ENCODE measurements around the gene GLCE. TPM values are rescaled to one million over a fixed set of nuclear protein-coding genes. Genes with fewer than 3 reads are reported as not detected.

The GLCE gene
- total RNA-seq, result 1 to 10 TPM; 2.5 to 5.2 (median 3.4) TPM
- polyA plus RNA-seq, result 1 to 10 TPM; 4.2 to 6.0 (median 4.4) TPM
- long read RNA-seq, donor 1, full-length matches to known transcripts, result 1 of 2 reads
- long read RNA-seq, donor 1, partial matches to known transcripts, result 0 of 2 reads
- long read RNA-seq, donor 1, other reads (novel, unspliced or antisense), result 1 of 2 reads
- long read RNA-seq, donor 2, full-length matches to known transcripts, result 1 of 8 reads
- long read RNA-seq, donor 2, partial matches to known transcripts, result 0 of 8 reads
- long read RNA-seq, donor 2, other reads (novel, unspliced or antisense), result 7 of 8 reads

DNA sequence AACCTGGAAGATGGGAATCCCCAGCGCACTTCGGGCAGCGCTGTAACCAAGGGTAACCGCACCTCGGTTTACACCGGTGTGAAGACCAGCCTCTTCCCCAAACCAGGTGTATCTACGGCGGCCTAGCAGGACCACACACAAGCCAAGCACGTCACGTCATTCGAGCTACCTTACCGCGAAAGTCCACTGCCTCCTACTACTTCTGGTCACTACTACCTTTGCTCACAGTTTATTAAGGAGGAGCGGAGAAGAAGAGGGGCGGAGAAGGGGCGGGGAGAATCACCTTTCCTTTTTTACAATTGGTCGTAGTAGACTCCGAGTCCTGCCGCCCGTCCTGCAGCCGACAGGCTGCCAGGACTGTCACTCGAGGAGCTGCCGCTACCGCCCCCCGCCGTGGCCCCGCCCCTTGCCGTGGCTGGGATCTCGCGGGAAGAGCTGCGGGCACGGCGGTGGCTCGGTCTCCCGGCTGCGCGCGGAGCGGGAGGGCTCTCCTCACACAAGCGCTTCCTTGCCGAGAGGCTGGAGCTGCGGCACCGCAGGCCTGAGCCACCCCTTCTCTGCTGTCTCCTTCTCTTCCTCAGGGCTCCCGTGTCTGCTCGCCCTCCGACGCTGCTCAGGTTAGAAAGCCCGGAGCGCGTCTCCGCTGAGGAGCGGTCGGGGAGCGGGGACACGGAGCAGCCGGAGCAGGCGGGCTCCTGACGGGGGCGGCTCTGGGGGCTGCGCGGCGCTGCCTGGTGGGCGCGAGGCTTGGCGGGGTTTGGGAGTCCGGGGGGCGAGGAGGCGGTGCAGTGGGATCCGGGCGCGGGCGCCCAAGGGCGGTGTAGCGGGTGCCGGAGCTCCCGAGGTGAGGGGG, at the start of gene GLCE:
Gene GLCE (plus strand): TSS at position 495 of the 853 bp plus-strand sequence. CDS start 95,172 bp downstream, outside the sequence.
- no peaks in the 10 kb centered on the region for H3K9me3 ChIP-seq
- 0 to 1% (median 1%) methylated on average over 70 to 76 of the region's 76 CpGs for WGBS, 3 donors

DNA sequence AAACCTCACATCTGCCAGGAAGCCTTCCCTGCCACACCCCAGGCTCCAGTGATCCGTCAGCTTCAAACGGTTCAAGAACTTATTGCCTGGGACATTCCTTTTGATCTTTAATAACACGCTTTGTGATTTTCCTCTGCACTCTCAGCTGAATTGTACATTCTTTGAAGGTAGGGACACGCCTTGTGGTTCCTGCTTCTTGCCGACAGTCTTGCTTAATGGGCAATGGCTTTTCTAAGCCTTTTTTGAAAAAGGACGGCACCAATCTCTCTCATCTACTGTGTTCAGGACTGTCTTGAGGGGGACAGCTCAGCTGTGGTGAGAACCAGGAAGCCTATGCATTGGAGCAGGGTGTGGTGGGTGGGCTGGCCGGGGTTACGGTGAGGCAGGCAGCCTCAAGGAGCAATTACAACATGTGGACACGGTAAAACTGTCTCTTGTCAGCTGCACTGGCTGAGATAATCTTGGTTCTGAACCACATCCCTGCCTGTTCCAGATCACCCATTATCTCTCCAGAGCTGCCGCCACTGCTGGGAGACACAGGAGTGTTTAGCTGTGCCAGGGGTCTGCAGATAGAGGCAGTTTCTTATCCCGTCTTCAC, 46.0 kb upstream of the GLCE start:
- ATAC-seq (no peak), DNase-seq (no peak)
- no peak overlapping the region for H3K27ac ChIP-seq
- TF ChIP-seq, protein P1, sequence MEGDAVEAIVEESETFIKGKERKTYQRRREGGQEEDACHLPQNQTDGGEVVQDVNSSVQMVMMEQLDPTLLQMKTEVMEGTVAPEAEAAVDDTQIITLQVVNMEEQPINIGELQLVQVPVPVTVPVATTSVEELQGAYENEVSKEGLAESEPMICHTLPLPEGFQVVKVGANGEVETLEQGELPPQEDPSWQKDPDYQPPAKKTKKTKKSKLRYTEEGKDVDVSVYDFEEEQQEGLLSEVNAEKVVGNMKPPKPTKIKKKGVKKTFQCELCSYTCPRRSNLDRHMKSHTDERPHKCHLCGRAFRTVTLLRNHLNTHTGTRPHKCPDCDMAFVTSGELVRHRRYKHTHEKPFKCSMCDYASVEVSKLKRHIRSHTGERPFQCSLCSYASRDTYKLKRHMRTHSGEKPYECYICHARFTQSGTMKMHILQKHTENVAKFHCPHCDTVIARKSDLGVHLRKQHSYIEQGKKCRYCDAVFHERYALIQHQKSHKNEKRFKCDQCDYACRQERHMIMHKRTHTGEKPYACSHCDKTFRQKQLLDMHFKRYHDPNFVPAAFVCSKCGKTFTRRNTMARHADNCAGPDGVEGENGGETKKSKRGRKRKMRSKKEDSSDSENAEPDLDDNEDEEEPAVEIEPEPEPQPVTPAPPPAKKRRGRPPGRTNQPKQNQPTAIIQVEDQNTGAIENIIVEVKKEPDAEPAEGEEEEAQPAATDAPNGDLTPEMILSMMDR (IDR thresholded peaks at IDR 0.05), result no peak
- no peaks in the 10 kb centered on the region for H3K36me3 ChIP-seq (ENCODE audit: insufficient read depth in 1 of 2, low read depth in 1 of 2)
- intact Hi-C loops (cut with DNase I), result no loop called here
- H3K4me3 ChIP-seq, result no peak overlapping the region
- WGBS, 3 donors, result 59 to 73% (median 62%) methylated on average over 11 of the region's 11 CpGs
- H3K4me1 ChIP-seq, result no peaks in the 10 kb centered on the region
- no peaks in the 10 kb centered on the region for H3K9me3 ChIP-seq
- peaks cover 0 to 24% (median 6%) of the 10 kb centered on the region in 3 donors for H3K27me3 ChIP-seq (ENCODE audit: insufficient read depth in 3 of 3, low read length in 2 of 3)

More for the DNA sequence above, at the start of gene GLCE:
- DNase-seq (peak; percentile 96 to 97), ATAC-seq (peak; percentile 99)
- peaks cover 10% of the 10 kb centered on the region for H3K4me1 ChIP-seq
- TF ChIP-seq, protein P1 (IDR thresholded peaks at IDR 0.05), result no peak
- peak within 1 kb of the TSS; percentile 76 for H3K27ac ChIP-seq
- intact Hi-C loops (cut with DNase I), result loop anchor here in 1 of 2 donors (5.0 kb wide), 2 partner anchors 83 to 103 kb away; no protein-coding TSS in a partner anchor
- H3K4me3 ChIP-seq, result peak within 1 kb of the TSS; percentile 96
- H3K27me3 ChIP-seq (ENCODE audit: insufficient read depth in 3 of 3, low read length in 2 of 3), result no peaks in the 10 kb centered on the region
- H3K36me3 ChIP-seq (ENCODE audit: insufficient read depth in 1 of 2, low read depth in 1 of 2), result no peaks in the 10 kb centered on the region

DNA sequence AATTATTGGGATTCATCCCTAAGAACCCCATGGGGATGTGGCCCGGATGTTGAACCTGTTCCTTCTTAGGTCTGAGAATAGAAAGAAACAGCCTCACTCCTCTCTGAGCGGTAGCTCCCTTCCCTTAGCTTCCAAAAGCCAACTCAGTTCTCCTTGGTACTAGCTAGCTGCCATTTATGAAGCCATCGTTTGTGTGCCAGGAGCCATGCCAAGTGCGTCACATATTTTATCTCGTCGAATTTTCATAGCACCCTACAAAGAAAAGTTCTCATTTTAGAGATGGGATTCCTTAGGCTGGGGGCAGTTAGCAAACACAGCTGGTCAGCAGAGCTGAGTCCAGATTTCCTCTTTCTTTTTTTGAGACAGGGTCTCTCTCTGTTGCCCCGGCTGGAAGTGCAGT, 45.4 kb upstream of the GLCE start:
- Histone ChIP-seq H3K27ac (no peak overlapping the region), H3K4me1 (no peaks in the 10 kb centered on the region), H3K27me3 (ENCODE audit: insufficient read depth in 3 of 3, low read length in 2 of 3) (peaks cover 0 to 24% (median 6%) of the 10 kb centered on the region in 3 donors), H3K4me3 (no peak overlapping the region), H3K36me3 (ENCODE audit: insufficient read depth in 1 of 2, low read depth in 1 of 2) (no peaks in the 10 kb centered on the region), H3K9me3 (no peaks in the 10 kb centered on the region)
- 44 to 53% (median 50%) methylated on average over 7 of the region's 7 CpGs for WGBS, 3 donors
- DNase-seq (no peak), ATAC-seq (no peak)
- intact Hi-C loops (cut with DNase I), result no loop called here
- TF ChIP-seq, protein P1 (IDR thresholded peaks at IDR 0.05), result no peak

DNA sequence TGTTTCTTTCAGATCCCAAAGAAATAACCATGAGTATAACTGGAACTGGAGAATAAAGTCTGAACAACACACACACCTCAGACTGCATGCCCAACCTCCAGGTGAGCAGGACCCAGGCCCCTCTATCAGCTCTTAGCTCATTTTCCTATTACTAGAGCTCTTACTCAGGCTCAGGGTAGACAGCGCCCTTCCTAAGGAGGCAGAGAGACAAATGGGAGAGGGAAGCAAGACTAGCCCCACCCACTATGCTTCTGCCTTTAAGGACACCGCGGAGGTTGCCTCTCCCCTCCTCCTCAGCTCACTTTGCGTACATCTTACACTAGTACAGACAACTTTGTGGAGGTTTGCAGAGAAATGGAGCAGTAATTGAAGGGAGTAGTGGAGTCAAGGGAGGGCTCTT, 44.0 kb upstream of the GLCE start:
- WGBS, 3 donors, result 78 to 84% (median 83%) methylated on average over 4 of the region's 4 CpGs
- intact Hi-C loops (cut with DNase I), result no loop called here
- H3K9me3 ChIP-seq, result no peaks in the 10 kb centered on the region
- peaks cover 0 to 24% (median 6%) of the 10 kb centered on the region in 3 donors for H3K27me3 ChIP-seq (ENCODE audit: insufficient read depth in 3 of 3, low read length in 2 of 3)
- TF ChIP-seq, protein P1 (IDR thresholded peaks at IDR 0.05), result no peak
- no peak for DNase-seq
- no peaks in the 10 kb centered on the region for H3K36me3 ChIP-seq (ENCODE audit: insufficient read depth in 1 of 2, low read depth in 1 of 2)
- H3K4me1 ChIP-seq, result no peaks in the 10 kb centered on the region
- no peak for ATAC-seq
- H3K27ac ChIP-seq, result no peak overlapping the region
- H3K4me3 ChIP-seq, result no peak overlapping the region
